MM.1S (cell line): ENCODE data around the gene ZNF488.

Experiments used
- CTCF ChIP-seq: fragments of 300-600 bp; sonication (generic); IDR thresholded peaks from 2 replicates; pipeline ENCODE4 v1.5.1; 2016; ENCODE audit warnings: antibody characterized with exemption, low read length, mixed read lengths
- EZH2 ChIP-seq: fragments of 300-600 bp; sonication (generic); optimal IDR thresholded peaks from 2 replicates; pipeline ENCODE3; 2017; ENCODE audit warnings: low read depth, mild to moderate bottlenecking, antibody characterized with exemption, low read length, mixed read lengths
- EZH2phosphoT487 ChIP-seq: fragments of 300-600 bp; sonication (generic); IDR thresholded peaks from 2 replicates; pipeline ENCODE4 v1.6.1; 2018; ENCODE audit warnings: antibody characterized with exemption, low read length

- TF ChIP-seq CTCF (no peak), EZH2 (no peak), EZH2phosphoT487 (no peak)
These were observed 28.2 kb upstream of the ZNF488 start for GRCh38 chr10:47412177-47412730.
